HepG2 (cell line): ENCODE results near the gene ZMYND8. TPM values are rescaled to one million over a fixed set of nuclear protein-coding genes. Genes with fewer than 3 reads are reported as not detected.

ENCODE experiments used
- HHEX ChIP-seq: IDR thresholded peaks from 2 replicates; pipeline ENCODE4 v1.6.1; 2016; ENCODE audit warnings: control low read depth
- KLF16 ChIP-seq, 2 experiments: sonication (generic) in 1 of 2; formaldehyde crosslinking in 1 of 2; IDR thresholded peaks; 2 replicates each; pipeline versions ENCODE4 v1.6.1 to v1.8.0; 2016 to 2023; ENCODE audit warnings: missing genetic modification reagents in 2 of 2, missing compliant biosample characterization in 1 of 2
- KMT2A ChIP-seq: sonication (generic); formaldehyde crosslinking; IDR thresholded peaks from 2 replicates; pipeline ENCODE4 v1.4.0; 2020; ENCODE audit warnings: missing genetic modification reagents
- NFYB ChIP-seq: sonication (generic); formaldehyde crosslinking; IDR thresholded peaks from 2 replicates; pipeline ENCODE4 v1.4.0; 2020; ENCODE audit warnings: missing genetic modification reagents
- SP4 ChIP-seq: sonication (generic); formaldehyde crosslinking; IDR thresholded peaks from 2 replicates; pipeline ENCODE4 v1.8.1; 2023; ENCODE audit warnings: mild to moderate bottlenecking, missing genetic modification reagents
- STAG1 ChIP-seq: sonication (generic); formaldehyde crosslinking; IDR thresholded peaks from 2 replicates; pipeline ENCODE4 v1.4.0; 2020; ENCODE audit warnings: missing genetic modification reagents
- TMF1 ChIP-seq: sonication (generic); formaldehyde crosslinking; IDR thresholded peaks from 2 replicates; pipeline ENCODE4 v1.8.1; 2022; ENCODE audit warnings: low read depth, missing genetic modification reagents
- ZFP62 ChIP-seq: sonication (generic); formaldehyde crosslinking; IDR thresholded peaks from 2 replicates; pipeline ENCODE4 v1.4.0; 2020; ENCODE audit warnings: missing genetic modification reagents
- ZNF121 ChIP-seq: sonication (generic); formaldehyde crosslinking; IDR thresholded peaks from 2 replicates; pipeline ENCODE4 v1.5.0; 2020; ENCODE audit warnings: mild to moderate bottlenecking, missing genetic modification reagents
- ZNF276 ChIP-seq: sonication (generic); formaldehyde crosslinking; IDR thresholded peaks from 2 replicates; pipeline ENCODE4 v1.4.0; 2020; ENCODE audit warnings: mild to moderate bottlenecking, low read depth, missing genetic modification reagents
- ZNF598 ChIP-seq: sonication (generic); formaldehyde crosslinking; IDR thresholded peaks from 2 replicates; pipeline ENCODE4 v1.5.1; 2020; ENCODE audit warnings: mild to moderate bottlenecking, missing genetic modification reagents, borderline replicate concordance
- ZNF639 ChIP-seq: conservative IDR thresholded peaks from 2 replicates; pipeline ENCODE4 v1.6.1; 2018; ENCODE audit warnings: missing genetic modification reagents
- ZZZ3 ChIP-seq: sonication (generic); formaldehyde crosslinking; IDR thresholded peaks from 2 replicates; pipeline ENCODE4 v1.4.0; 2020; ENCODE audit warnings: missing genetic modification reagents, mild to moderate bottlenecking, borderline replicate concordance
- polyA plus RNA-seq, 8 experiments: library from polyadenylated mRNA; depleted of rRNA in 3 of 8; stranded (reverse) in 7 of 8; unstranded in 1 of 8; fragments of >200 nt; fragmentation: Illumina TruSeq in 4 of 8; extraction: Trizol in 4 of 8; gene quantifications; 2 replicates each; pipeline versions ENCODE4 v1.2.1 to v1.2.3, GENCODE V29; 2011 to 2016; ENCODE audit warnings: low read depth in 4 of 8, missing spikeins in 1 of 8, mixed read lengths in 1 of 8; ENCODE audit not compliant: insufficient read depth in 1 of 8
- total RNA-seq, 5 experiments: library from RNA; depleted of rRNA; stranded (reverse); fragments of >200 nt; fragmentation: Illumina TruSeq; extraction: Trizol; gene quantifications; 2 replicates each; pipeline ENCODE4 v1.2.3, GENCODE V29; 2016; ENCODE audit warnings: low read depth in 1 of 5
- TF ChIP-seq, protein P1 (sequence below): sonication (generic); formaldehyde crosslinking; IDR thresholded peaks from 2 replicates; pipeline ENCODE4 v1.4.0; 2020; ENCODE audit warnings: mild to moderate bottlenecking, missing genetic modification reagents
- TF ChIP-seq, protein P2 (sequence below): sonication (generic); formaldehyde crosslinking; IDR thresholded peaks from 2 replicates; pipeline ENCODE4 v1.4.0; 2020; ENCODE audit warnings: missing genetic modification reagents
- TF ChIP-seq, protein P3 (sequence below): sonication (generic); formaldehyde crosslinking; IDR thresholded peaks from 2 replicates; pipeline ENCODE4 v1.5.0; 2020; ENCODE audit warnings: missing genetic modification reagents

The ZMYND8 gene
- total and polyA plus RNA-seq, 2 of the 13 experiments (the other 11 are each of a cell fraction or from before 2014, with no cell fraction given) = 53.9 to 84.7 TPM

DNA sequence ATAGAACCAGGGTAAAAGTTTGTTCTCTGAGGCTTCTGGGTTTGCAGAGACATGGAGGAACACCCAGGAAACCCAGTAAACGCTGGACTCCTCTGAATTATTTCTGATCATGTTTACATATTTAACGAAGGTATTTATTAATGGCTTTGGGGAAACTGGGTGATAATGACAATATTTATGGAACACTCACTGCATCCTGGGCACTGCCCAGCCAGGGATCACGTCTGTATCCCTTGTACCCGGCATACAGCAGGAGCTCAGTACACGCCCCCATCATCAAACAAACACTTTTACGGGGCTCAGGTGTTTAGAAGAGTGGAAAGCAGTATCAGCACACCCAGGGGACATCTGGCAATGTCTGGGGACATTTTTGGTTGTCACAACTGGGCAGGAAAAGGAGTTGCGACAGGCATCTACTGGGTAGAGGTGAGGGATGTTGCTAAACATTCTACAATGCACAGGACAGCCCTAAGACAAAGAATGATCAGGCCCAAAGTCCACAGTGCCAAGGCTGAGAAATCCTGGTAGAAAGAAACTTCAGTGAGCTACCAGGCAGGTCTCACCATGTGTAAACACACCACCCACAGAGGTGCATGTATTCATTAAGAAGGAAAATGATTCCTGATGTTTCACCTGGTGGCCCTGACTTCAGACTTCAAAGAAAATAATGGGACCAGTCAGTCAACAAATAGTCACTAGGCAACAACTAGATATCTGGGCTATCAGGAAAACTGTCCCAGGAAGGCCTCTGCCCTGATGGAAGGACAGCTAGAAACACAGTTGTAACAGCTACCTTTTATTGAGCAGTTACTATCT lies 35.3 kb downstream of the ZMYND8 start (continued):
- TF ChIP-seq HHEX (CRISPR knock-in tag) (no peak), ZFP62 (CRISPR knock-in tag) (no peak), KMT2A (CRISPR knock-in tag) (peak; percentile 74; the same call in 1 of the 2 replicates), ZNF639 (CRISPR knock-in tag) (no peak), ZZZ3 (CRISPR knock-in tag) (no peak), NFYB (CRISPR knock-in tag) (no peak), ZNF276 (CRISPR knock-in tag) (no peak), ZNF121 (peak; percentile 68; the same call in 1 of the 2 replicates), STAG1 (CRISPR knock-in tag) (no peak; the same call in 1 of the 2 replicates), TMF1 (CRISPR knock-in tag) (no peak), KLF16 (CRISPR knock-in tag; IDR thresholded peaks at IDR 0.05) (peak in 1 of 2 experiments; percentile 91; a peak in 2 of 4 replicates), ZNF598 (CRISPR knock-in tag) (no peak), SP4 (CRISPR knock-in tag) (no peak)
- TF ChIP-seq, protein P1, sequence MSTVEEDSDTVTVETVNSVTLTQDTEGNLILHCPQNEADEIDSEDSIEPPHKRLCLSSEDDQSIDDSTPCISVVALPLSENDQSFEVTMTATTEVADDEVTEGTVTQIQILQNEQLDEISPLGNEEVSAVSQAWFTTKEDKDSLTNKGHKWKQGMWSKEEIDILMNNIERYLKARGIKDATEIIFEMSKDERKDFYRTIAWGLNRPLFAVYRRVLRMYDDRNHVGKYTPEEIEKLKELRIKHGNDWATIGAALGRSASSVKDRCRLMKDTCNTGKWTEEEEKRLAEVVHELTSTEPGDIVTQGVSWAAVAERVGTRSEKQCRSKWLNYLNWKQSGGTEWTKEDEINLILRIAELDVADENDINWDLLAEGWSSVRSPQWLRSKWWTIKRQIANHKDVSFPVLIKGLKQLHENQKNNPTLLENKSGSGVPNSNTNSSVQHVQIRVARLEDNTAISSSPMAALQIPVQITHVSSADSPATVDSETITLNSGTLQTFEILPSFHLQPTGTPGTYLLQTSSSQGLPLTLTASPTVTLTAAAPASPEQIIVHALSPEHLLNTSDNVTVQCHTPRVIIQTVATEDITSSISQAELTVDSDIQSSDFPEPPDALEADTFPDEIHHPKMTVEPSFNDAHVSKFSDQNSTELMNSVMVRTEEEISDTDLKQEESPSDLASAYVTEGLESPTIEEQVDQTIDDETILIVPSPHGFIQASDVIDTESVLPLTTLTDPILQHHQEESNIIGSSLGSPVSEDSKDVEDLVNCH (CRISPR knock-in tag) = no peak
- TF ChIP-seq, protein P2, sequence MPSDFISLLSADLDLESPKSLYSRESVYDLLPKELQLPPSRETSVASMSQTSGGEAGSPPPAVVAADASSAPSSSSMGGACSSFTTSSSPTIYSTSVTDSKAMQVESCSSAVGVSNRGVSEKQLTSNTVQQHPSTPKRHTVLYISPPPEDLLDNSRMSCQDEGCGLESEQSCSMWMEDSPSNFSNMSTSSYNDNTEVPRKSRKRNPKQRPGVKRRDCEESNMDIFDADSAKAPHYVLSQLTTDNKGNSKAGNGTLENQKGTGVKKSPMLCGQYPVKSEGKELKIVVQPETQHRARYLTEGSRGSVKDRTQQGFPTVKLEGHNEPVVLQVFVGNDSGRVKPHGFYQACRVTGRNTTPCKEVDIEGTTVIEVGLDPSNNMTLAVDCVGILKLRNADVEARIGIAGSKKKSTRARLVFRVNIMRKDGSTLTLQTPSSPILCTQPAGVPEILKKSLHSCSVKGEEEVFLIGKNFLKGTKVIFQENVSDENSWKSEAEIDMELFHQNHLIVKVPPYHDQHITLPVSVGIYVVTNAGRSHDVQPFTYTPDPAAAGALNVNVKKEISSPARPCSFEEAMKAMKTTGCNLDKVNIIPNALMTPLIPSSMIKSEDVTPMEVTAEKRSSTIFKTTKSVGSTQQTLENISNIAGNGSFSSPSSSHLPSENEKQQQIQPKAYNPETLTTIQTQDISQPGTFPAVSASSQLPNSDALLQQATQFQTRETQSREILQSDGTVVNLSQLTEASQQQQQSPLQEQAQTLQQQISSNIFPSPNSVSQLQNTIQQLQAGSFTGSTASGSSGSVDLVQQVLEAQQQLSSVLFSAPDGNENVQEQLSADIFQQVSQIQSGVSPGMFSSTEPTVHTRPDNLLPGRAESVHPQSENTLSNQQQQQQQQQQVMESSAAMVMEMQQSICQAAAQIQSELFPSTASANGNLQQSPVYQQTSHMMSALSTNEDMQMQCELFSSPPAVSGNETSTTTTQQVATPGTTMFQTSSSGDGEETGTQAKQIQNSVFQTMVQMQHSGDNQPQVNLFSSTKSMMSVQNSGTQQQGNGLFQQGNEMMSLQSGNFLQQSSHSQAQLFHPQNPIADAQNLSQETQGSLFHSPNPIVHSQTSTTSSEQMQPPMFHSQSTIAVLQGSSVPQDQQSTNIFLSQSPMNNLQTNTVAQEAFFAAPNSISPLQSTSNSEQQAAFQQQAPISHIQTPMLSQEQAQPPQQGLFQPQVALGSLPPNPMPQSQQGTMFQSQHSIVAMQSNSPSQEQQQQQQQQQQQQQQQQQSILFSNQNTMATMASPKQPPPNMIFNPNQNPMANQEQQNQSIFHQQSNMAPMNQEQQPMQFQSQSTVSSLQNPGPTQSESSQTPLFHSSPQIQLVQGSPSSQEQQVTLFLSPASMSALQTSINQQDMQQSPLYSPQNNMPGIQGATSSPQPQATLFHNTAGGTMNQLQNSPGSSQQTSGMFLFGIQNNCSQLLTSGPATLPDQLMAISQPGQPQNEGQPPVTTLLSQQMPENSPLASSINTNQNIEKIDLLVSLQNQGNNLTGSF (CRISPR knock-in tag) = no peak
- TF ChIP-seq, protein P3, sequence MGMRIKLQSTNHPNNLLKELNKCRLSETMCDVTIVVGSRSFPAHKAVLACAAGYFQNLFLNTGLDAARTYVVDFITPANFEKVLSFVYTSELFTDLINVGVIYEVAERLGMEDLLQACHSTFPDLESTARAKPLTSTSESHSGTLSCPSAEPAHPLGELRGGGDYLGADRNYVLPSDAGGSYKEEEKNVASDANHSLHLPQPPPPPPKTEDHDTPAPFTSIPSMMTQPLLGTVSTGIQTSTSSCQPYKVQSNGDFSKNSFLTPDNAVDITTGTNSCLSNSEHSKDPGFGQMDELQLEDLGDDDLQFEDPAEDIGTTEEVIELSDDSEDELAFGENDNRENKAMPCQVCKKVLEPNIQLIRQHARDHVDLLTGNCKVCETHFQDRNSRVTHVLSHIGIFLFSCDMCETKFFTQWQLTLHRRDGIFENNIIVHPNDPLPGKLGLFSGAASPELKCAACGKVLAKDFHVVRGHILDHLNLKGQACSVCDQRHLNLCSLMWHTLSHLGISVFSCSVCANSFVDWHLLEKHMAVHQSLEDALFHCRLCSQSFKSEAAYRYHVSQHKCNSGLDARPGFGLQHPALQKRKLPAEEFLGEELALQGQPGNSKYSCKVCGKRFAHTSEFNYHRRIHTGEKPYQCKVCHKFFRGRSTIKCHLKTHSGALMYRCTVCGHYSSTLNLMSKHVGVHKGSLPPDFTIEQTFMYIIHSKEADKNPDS = no peak
